ENCODE results near the gene ITPRID2.

Gene ITPRID2

DNA sequence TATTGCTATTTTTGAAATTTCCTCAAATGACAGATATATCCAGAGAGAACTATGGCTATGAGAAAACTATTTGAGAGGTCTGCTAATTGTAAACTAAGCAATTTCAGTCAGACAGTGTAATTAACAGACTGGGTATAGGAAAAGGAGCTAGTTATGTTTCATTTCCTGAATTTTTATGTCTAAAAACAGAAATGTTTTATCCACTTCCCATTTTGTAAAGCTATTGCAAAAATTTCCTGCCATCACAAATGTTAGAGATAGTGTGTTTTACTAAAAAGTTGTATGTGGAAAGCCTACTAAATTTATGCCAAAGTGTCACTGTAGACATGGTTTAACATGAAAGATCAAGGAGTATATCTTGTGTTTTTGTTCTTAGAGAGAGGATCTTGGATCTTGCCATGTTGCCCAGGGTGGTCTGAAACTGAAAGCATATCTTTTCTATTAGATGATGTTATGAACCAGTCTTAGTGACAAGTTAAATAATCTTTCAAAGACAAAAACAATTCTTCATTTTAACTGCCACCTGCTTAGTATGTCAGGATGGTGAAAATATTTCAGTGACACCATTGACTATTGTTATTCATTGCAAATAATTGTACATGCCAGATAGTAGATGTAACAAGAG, 40.5 kb upstream of the ITPRID2 start:
- H3K27ac ChIP-seq, result no peak overlapping the region
- TF ChIP-seq, protein P1, sequence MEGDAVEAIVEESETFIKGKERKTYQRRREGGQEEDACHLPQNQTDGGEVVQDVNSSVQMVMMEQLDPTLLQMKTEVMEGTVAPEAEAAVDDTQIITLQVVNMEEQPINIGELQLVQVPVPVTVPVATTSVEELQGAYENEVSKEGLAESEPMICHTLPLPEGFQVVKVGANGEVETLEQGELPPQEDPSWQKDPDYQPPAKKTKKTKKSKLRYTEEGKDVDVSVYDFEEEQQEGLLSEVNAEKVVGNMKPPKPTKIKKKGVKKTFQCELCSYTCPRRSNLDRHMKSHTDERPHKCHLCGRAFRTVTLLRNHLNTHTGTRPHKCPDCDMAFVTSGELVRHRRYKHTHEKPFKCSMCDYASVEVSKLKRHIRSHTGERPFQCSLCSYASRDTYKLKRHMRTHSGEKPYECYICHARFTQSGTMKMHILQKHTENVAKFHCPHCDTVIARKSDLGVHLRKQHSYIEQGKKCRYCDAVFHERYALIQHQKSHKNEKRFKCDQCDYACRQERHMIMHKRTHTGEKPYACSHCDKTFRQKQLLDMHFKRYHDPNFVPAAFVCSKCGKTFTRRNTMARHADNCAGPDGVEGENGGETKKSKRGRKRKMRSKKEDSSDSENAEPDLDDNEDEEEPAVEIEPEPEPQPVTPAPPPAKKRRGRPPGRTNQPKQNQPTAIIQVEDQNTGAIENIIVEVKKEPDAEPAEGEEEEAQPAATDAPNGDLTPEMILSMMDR (conservative IDR thresholded peaks at IDR 0.05), result no peak

DNA sequence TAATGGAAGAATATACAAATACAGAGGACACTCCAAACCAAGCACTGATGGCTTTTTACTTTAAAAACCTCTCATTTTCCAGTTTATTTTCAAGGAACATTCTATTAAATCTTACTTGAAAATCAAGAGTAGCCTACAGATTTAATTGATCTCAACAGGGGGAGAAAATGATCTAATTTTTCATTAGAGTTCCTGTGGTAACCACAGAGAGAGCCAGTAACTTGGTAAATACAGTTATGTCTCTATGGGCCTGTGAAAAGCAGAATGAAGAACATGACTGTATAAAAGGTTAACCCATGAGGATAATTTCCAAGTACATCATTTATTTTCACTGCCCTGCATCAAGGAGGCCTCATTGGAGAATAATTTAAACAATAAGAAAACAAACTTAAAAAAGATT, 39.8 kb upstream of the ITPRID2 start:
- TF ChIP-seq, protein P1 (conservative IDR thresholded peaks at IDR 0.05), result no peak
- H3K27ac ChIP-seq, result no peak overlapping the region

DNA sequence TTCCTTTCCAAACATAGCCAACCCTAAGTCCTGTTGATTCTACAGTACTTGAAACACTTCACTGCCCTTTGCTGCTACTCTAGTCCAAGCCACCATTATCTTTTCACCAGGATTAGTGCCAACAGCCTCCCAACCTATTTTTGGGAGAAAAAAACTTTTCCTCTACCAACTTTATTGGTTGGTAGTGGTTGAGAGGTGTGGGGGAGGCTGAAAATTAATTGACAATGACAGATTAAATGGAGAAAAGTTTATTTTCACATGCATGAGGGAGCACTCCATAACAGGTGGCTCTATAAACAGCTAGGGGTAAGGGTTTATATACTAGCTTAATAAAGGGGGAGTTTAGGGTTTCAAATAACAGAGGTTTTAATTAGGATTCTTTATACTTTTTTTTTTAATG, 37.8 kb upstream of the ITPRID2 start:
- TF ChIP-seq, protein P1 (conservative IDR thresholded peaks at IDR 0.05), result no peak
- H3K27ac ChIP-seq, result no peak overlapping the region

DNA sequence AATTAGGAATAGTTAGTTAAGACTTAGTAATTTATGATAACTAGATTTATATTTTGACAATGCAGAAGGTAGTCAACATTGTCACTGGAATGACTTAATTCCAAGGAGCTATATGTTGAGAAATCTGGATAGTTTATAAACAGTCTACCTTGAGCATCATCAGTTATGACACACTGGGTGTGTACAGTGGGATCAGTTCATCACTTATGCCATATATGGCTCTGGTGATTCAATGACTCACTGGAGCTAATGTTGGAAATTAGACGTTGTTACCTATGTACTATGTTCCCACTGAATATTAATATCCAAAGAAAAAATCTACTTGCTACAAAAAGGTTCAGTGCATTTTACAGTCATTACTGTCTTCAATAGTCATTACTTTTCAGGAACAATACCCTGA, 34.0 kb upstream of the ITPRID2 start:
- TF ChIP-seq, protein P1 (conservative IDR thresholded peaks at IDR 0.05), result no peak
- H3K27ac ChIP-seq, result no peak overlapping the region

DNA sequence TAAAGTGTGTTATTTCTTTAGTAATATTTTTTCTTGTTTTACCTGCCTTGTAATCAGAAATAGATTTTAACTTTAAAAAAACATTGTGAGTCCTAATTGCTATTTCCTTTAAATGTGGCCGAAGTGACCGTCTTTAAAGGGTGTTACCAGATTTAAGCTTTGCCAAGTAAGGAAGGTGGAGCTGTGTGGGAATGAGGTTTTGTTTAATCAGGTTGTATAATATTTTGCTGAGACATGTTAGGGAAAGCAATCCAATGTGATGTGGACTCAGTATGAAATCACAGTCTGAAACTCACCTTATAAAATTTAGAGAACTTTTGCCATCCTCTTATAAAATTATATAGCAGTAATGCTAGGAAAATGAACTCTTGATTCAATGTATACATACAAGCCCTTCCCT, 32.9 kb upstream of the ITPRID2 start:
- TF ChIP-seq, protein P1 (conservative IDR thresholded peaks at IDR 0.05), result no peak
- H3K27ac ChIP-seq, result no peak overlapping the region

DNA sequence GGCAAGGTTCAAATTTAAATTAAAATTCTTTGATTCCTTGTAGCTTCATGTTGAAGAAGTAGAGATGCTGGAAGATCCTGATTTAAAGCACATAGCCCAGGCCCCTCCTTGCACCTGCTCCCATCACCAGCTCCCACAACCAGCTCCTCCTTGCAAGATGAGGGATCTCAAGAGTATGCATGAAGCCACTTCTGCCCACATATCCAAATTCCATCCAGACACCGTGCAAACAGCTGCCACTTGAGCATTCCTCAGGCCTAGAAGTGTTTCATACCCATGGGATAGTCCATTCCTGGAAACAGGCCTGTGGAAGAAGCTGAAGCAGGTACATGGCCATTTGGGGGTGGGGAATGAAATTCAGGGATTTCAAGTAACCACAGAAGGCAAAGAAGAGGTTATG, 32.4 kb upstream of the ITPRID2 start:
- TF ChIP-seq, protein P1 (conservative IDR thresholded peaks at IDR 0.05), result no peak
- no peak overlapping the region for H3K27ac ChIP-seq

DNA sequence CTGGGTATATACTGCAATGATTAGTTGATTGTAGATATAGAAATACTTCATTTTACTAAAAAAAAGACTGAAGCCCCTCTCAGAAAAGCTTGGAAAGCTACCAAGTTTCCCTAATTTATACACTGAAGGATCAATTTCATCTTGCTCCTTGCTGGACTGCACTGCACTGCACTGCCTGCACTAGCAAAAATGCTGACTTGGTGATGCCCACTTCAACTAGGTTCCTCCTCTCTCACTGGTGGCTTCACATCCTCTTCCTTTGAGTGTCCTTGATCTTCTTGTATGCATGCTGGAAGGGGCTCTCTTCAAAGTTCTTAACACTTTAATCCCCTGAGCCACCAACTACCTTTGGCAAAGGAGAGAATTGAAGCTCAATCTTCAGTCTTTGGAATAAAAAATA, 31.7 kb upstream of the ITPRID2 start:
- TF ChIP-seq, protein P1 (conservative IDR thresholded peaks at IDR 0.05), result no peak
- no peak overlapping the region for H3K27ac ChIP-seq
